Measurements from ENCODE around the gene LUZP2. TPM values are rescaled to one million over a fixed set of nuclear protein-coding genes. Genes with fewer than 3 reads are reported as not detected.

LUZP2 gene
- total and polyA plus RNA-seq, 2 of the 8 experiments (the other 6 are each of a cell fraction or from before 2014, with no cell fraction given), result 0.79 to 1.5 TPM

DNA sequence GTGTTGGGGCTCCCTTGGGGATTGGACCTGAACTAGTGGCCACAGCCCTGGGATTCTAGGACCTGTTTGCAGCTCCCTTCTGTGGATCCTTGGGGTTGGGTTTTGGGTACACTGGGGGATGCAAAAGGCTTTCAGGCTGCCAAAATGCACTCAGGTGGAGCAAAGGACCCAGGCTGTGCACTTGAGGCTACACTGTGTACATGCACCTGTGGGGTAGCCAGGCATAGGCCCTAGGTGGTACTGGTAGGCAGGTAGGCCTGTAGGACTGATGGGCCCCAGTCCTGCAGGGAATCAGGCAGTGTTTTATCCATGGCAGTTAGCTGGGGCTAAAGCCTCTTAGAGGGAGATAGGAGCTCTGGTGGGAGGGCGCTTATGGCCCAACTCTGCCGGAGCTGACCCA, 542.3 kb downstream of the LUZP2 start:
- ChIA-PET CTCF (ENCODE audit: partially characterized antibody) (no interaction called here), POLR2A (ENCODE audit: partially characterized antibody) (no interaction called here)
- H3K23me2 ChIP-seq (ENCODE audit: low read depth, low read length), result no peaks in the 10 kb centered on the region
- H4K91ac ChIP-seq (replicated peaks; ENCODE audit: insufficient read length, low read length), result no peak overlapping the region
- H2AK5ac ChIP-seq (ENCODE audit: low read depth, low read length), result no peak overlapping the region
- H2BK12ac ChIP-seq (ENCODE audit: low read depth, low read length), result no peak overlapping the region
- no peak overlapping the region for H2BK120ac ChIP-seq (replicated peaks; ENCODE audit: low read depth, low read length)
- H3K27me3 ChIP-seq (replicated peaks in 1 of 4; ENCODE audit: control insufficient read depth in 3 of 4, extremely low read depth in 1 of 4, insufficient read depth in 3 of 4, low read length in 3 of 4), result no peaks in the 10 kb centered on the region
- FAIRE-seq, result no peak
- no peaks in the 10 kb centered on the region for H4K20me1 ChIP-seq (replicated peaks in 1 of 2; ENCODE audit: control insufficient read depth in 1 of 2, insufficient read depth in 2 of 2, low read length in 2 of 2)
- H3K4me1 ChIP-seq (replicated peaks in 1 of 4; ENCODE audit: control insufficient read depth in 3 of 4, insufficient read depth in 4 of 4, low read length in 3 of 4), result no peaks in the 10 kb centered on the region
- no peak overlapping the region for H3K14ac ChIP-seq (ENCODE audit: insufficient read length)
- H3K79me2 ChIP-seq (ENCODE audit: control insufficient read depth in 1 of 2, insufficient read depth in 2 of 2, low read length in 2 of 2), result no peaks in the 10 kb centered on the region
- no peaks in the 10 kb centered on the region for H3K79me1 ChIP-seq (ENCODE audit: low read depth, low read length)
- WGBS, 2 experiments (ENCODE audit: extremely low coverage in 1 of 2, insufficient coverage in 1 of 2, insufficient read length in 1 of 2, insufficient replicate concordance in 2 of 2, low coverage in 1 of 2, low lambda C conversion rate in 2 of 2, missing lambda C conversion rate in 1 of 2), result 91% methylated on average over 2 of the region's 2 CpGs; no CpG with 5 or more reads in 1 of the 2 experiments
- H3K9me3 ChIP-seq (ENCODE audit: insufficient read depth in 2 of 2, low read depth in 1 of 2, low read length in 1 of 2), result no peaks in the 10 kb centered on the region
- no peak overlapping the region for H3K4ac ChIP-seq (replicated peaks; ENCODE audit: insufficient read length, low read depth, low read length)
- DNase-seq (ENCODE audit: low read depth in 1 of 2, low spot score in 2 of 2), result no peak
- no peak overlapping the region for H4K8ac ChIP-seq (ENCODE audit: extremely low read depth, insufficient read depth, low read length)
- H2AFZ ChIP-seq (ENCODE audit: low read length), result no peak overlapping the region
- H3K56ac ChIP-seq (replicated peaks; ENCODE audit: insufficient read length, low read depth, low read length), result no peak overlapping the region
- no peak overlapping the region for H3K4me3 ChIP-seq (ENCODE audit: extremely low read depth in 1 of 4, insufficient read depth in 2 of 4, low read depth in 3 of 4, low read length in 4 of 4)
- no peak overlapping the region for H2BK20ac ChIP-seq (ENCODE audit: low read length)
- no peaks in the 10 kb centered on the region for H3K36me3 ChIP-seq (ENCODE audit: control insufficient read depth in 2 of 4, insufficient read depth in 4 of 4, low read length in 3 of 4)
- H2BK15ac ChIP-seq (ENCODE audit: low read length), result no peak overlapping the region
- no peak overlapping the region for H3K18ac ChIP-seq (ENCODE audit: extremely low read depth, low read length)
- no peak overlapping the region for H2BK5ac ChIP-seq (ENCODE audit: low read depth, low read length)
- no peak overlapping the region for H3K27ac ChIP-seq (ENCODE audit: low read depth, low read length)
- H3K4me2 ChIP-seq (ENCODE audit: insufficient read depth in 1 of 2, low read depth in 2 of 2, low read length in 2 of 2), result no peak overlapping the region
- H3K9ac ChIP-seq (replicated peaks in 1 of 4; ENCODE audit: extremely low read depth in 1 of 4, low read depth in 3 of 4, low read length in 3 of 4), result no peak overlapping the region
- no peak overlapping the region for H3K23ac ChIP-seq (ENCODE audit: insufficient read length)
- no peak overlapping the region for H4K5ac ChIP-seq (ENCODE audit: insufficient read length, low read depth, low read length)
- TF ChIP-seq SP1 (IDR thresholded peaks at IDR 0.05; ENCODE audit: low read depth, low read length), result no peak
- no peak for TF ChIP-seq TBP (IDR thresholded peaks at IDR 0.05; ENCODE audit: low read depth, low read length)

Measured in H1 (cell line).